Thoracic aorta (tissue), 2 donors: ENCODE measurements around the gene CTDSPL. TPM values are rescaled to one million over a fixed set of nuclear protein-coding genes. Genes with fewer than 3 reads are reported as not detected.

Experiments
- ATAC-seq: fragments of 150-250 bp; one replicate; pipeline ENCODE4 v1.8.0; 2017; ENCODE audit warnings: low read depth; ENCODE audit not compliant: insufficient number of reproducible peaks, low FRiP score
- DNase-seq: peaks from one replicate; pipeline ENCODE4 v3.0.0-alpha.2; 2020; ENCODE audit warnings: low spot score
- H3K27ac ChIP-seq, 2 donors: fragments of 200-600 bp; sonication (generic); 1 replicate in 1 of 2; 2 replicates in 1 of 2; pipeline ENCODE4 v1.5.1; 2016; ENCODE audit warnings: mild to moderate bottlenecking in 2 of 2, moderate library complexity in 2 of 2
- H3K27me3 ChIP-seq: fragments of 200-600 bp; sonication (generic); replicated peaks from 2 replicates; pipeline ENCODE4 v1.6.0; 2016; ENCODE audit warnings: mild to moderate bottlenecking; ENCODE audit not compliant: insufficient read depth
- H3K36me3 ChIP-seq: fragments of 200-600 bp; sonication (generic); one replicate; pipeline ENCODE4 v1.5.1; 2016
- H3K4me1 ChIP-seq, 2 donors: fragments of 200-600 bp; sonication (generic); 1 replicate in 1 of 2; 2 replicates in 1 of 2; pipeline versions ENCODE4 v1.5.1 to v1.6.0; 2016; ENCODE audit warnings: low read depth in 2 of 2, mild to moderate bottlenecking in 1 of 2; ENCODE audit not compliant: control insufficient read depth in 1 of 2
- H3K4me3 ChIP-seq: fragments of 200-600 bp; sonication (generic); 2 replicates; pipeline ENCODE4 v1.5.1; 2016; ENCODE audit warnings: mild to moderate bottlenecking
- H3K9me3 ChIP-seq: fragments of 200-600 bp; sonication (generic); 2 replicates; pipeline ENCODE4 v1.5.1; 2016
- total RNA-seq, 2 donors: library from RNA; depleted of rRNA; stranded (reverse); fragments of >200 nt; gene quantifications; one replicate each; pipeline versions ENCODE4 v1.1.0 to v1.2.3, GENCODE V29; 2016
- TF ChIP-seq, protein P1 (sequence below): fragments of 200-600 bp; sonication (generic); IDR thresholded peaks from one replicate; pipeline ENCODE4 v1.5.1; 2019; ENCODE audit warnings: antibody characterized with exemption

The CTDSPL gene
- total RNA-seq, 2 donors from 2014 or later = 55.0 to 59.6 TPM

DNA sequence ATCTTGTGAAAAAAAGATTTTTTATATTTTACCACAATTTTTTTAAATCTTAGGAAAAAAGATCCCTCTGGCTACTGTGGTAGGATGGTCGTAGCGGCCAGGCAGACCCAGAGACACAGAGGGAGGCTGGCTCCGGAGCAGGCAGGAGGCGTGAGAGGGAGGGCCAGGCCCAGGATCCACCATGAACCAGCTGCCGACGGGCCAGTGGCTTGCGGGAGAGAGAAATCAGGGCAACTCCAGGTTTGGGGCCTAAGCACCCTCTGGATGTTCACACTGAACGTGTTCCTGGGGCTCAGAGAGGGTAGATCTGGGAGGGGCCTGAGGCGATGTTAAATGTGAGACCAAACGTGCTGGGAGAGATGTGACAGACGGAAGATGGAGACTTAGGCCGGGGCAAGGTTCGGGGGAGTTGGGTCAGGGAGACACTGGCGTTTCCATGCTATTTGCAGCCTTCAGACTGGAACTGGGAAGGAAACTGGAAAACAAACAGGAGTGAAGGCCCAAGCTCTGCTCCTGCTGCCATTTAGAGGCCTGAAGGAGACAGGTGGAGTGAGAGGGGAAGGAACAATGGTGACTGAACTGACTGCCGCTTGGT, 127.3 kb downstream of the CTDSPL start:
- H3K36me3 ChIP-seq = no peaks in the 10 kb centered on the region
- no peak for DNase-seq

DNA sequence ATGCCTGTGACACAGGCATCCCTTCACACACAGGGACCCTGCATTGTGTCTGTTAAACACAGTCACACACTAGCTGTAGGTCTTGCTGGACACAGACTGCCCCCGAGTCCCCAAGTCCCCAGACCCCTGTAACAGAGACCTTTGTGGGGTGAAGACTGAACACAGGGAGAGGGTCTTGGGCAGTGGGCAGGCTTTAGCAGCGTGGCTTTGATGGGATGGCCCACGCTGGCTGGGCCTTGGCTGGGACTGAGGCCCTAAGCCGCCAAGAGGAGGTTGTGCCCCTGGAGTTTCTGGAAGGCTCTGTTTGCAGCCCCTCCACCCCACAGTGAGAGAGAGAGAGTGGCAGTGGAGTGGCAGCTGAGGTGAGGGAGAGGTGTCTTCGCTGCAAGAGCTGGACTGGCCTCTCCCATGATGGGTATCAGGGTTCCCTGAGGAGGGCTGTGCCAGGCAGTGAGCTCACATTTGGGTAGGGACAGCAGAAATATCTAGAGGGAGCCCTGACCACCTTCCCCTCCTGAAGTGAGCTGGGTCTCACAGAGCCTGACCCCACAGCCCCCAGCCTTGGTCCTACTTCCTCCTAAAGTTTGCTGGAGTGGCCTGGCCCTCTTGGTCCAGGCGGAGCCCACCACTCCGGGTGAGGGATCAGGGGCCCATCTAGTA, 128.3 kb downstream of the CTDSPL start:
- no peaks in the 10 kb centered on the region for H3K27me3 ChIP-seq
- no peak overlapping the region for H3K4me3 ChIP-seq
- H3K27ac ChIP-seq = no peak overlapping the region
- DNase-seq = no peak
- no peak for ATAC-seq
- TF ChIP-seq, protein P1, sequence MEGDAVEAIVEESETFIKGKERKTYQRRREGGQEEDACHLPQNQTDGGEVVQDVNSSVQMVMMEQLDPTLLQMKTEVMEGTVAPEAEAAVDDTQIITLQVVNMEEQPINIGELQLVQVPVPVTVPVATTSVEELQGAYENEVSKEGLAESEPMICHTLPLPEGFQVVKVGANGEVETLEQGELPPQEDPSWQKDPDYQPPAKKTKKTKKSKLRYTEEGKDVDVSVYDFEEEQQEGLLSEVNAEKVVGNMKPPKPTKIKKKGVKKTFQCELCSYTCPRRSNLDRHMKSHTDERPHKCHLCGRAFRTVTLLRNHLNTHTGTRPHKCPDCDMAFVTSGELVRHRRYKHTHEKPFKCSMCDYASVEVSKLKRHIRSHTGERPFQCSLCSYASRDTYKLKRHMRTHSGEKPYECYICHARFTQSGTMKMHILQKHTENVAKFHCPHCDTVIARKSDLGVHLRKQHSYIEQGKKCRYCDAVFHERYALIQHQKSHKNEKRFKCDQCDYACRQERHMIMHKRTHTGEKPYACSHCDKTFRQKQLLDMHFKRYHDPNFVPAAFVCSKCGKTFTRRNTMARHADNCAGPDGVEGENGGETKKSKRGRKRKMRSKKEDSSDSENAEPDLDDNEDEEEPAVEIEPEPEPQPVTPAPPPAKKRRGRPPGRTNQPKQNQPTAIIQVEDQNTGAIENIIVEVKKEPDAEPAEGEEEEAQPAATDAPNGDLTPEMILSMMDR = no peak
- no peaks in the 10 kb centered on the region for H3K36me3 ChIP-seq
- H3K9me3 ChIP-seq = no peaks in the 10 kb centered on the region
- H3K4me1 ChIP-seq = peaks cover 7 to 20% of the 10 kb centered on the region in 2 donors

More for the DNA sequence above, 127.3 kb downstream of the CTDSPL start:
- no peak overlapping the region for H3K27ac ChIP-seq
- ATAC-seq = no peak
- TF ChIP-seq, protein P1 = no peak
- peaks cover 3 to 12% of the 10 kb centered on the region in 2 donors for H3K4me1 ChIP-seq
- no peaks in the 10 kb centered on the region for H3K9me3 ChIP-seq
- no peaks in the 10 kb centered on the region for H3K27me3 ChIP-seq
- no peak overlapping the region for H3K4me3 ChIP-seq

DNA sequence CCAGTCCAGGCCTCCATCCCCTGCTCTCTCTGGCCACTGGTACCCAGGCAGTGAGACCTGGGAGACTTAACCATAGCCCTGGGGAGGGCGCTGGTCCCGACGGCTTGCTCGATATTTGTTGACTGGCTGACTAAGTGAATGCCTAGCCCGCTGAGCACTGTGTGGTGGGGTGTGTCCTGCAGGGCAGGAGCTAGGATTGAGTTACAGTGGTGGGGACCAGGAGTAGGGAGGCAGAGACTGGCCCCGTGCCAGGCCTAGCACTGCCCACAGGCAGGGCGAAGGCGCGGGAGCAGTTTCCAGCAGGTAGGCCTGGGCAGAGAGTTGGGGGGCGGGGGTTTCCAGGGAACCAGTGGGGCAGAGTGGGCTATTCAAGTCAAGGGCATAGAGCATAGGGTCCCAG, 128.8 kb downstream of the CTDSPL start, which contains the start of gene VILL:
Gene VILL, plus strand, starts transcription at position 260 of the 400 bp plus-strand sequence. CDS start 2,887 bp downstream, outside the sequence.
- H3K4me3 ChIP-seq = no peak within 1 kb of the TSS
- ATAC-seq (no peak), DNase-seq (no peak)
- no peaks in the 10 kb centered on the region for H3K9me3 ChIP-seq
- H3K4me1 ChIP-seq = peaks cover 7 to 17% of the 10 kb centered on the region in 2 donors
- H3K27ac ChIP-seq = no peak within 1 kb of the TSS
- H3K27me3 ChIP-seq = no peaks in the 10 kb centered on the region
- no peaks in the 10 kb centered on the region for H3K36me3 ChIP-seq
- TF ChIP-seq, protein P1 = no peak

DNA sequence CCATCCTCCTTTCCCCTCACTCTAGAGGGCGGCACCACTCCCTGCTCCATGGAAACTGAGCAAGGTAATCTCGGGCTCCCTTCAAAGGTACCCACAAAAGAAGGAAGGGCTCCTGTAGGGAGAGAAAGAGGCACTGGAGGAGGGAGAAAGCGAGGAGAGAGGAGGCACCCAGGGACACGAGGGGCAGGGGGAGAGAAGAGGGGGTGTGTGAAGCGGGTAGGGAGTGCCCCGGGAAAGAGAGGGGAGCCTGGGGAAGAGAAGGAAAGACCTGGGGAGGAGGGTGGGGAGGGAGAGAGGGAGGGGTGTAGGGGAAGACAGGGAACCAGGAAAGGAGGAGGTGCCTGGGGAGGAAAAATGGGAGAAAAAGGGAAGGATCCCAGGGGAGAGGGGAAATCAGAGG, 129.4 kb downstream of the CTDSPL start:
- no peaks in the 10 kb centered on the region for H3K27me3 ChIP-seq
- H3K9me3 ChIP-seq = no peaks in the 10 kb centered on the region
- H3K27ac ChIP-seq = no peak overlapping the region
- peaks cover 7 to 15% of the 10 kb centered on the region in 2 donors for H3K4me1 ChIP-seq
- H3K36me3 ChIP-seq = no peaks in the 10 kb centered on the region
- H3K4me3 ChIP-seq = no peak overlapping the region
- DNase-seq (no peak), ATAC-seq (no peak)
- TF ChIP-seq, protein P1 = no peak

DNA sequence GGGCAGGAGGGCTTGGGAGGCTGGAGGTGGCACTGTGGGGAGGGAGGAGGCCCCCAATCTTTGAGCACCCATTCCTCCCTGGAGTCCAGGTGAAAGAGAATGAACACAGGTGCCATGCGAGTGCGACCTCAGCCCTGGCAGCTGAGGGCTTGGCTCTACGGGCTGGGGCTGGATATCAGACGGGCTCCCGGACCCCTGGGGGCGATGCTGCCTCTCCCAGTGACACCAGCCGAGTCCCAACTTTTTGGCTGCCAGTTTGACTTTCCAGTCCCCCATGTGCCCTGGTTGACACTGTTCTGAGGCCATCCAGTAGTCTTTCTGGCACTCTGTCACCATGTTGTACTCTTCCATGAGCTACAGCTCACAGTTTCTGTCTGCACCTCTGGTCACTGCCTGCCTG, 130.1 kb downstream of the CTDSPL start:
- no peak for ATAC-seq
- TF ChIP-seq, protein P1 = no peak

More for the DNA sequence above, 130.1 kb downstream of the CTDSPL start:
- peaks cover 7 to 15% of the 10 kb centered on the region in 2 donors for H3K4me1 ChIP-seq
- H3K36me3 ChIP-seq = no peaks in the 10 kb centered on the region
- H3K27me3 ChIP-seq = no peaks in the 10 kb centered on the region
- H3K27ac ChIP-seq = no peak overlapping the region
- DNase-seq = no peak
- no peak overlapping the region for H3K4me3 ChIP-seq
- H3K9me3 ChIP-seq = no peaks in the 10 kb centered on the region
